Caki2 (cell line): Measurements from ENCODE around the gene SPATA4. TPM values are rescaled to one million over a fixed set of nuclear protein-coding genes. Genes with fewer than 3 reads are reported as not detected.

Source experiments
- total RNA-seq: library from RNA; depleted of rRNA; stranded (reverse); fragments of >200 nt; shearing (Covaris generic); gene quantifications from 2 replicates; pipeline ENCODE4 v1.2.3, GENCODE V29; 2014; ENCODE audit warnings: low replicate concordance; rRNA removed

Gene SPATA4
- total RNA-seq, 1 experiment from 2014 or later = not detected

Other genes starting within 250 kb of the SPATA4 start
- gene WDR17, start 129.7 kb downstream of the SPATA4 start, total RNA-seq = 0.52 and 0.91 TPM in 2 replicates
- not detected in 2 replicates for gene ASB5, start 73.6 kb upstream of the SPATA4 start, total RNA-seq
- 50.7 and 64.6 TPM in 2 replicates for gene SPCS3, start 124.4 kb upstream of the SPATA4 start, total RNA-seq